Stomach (tissue), 9 donors: ENCODE data around the gene TPRG1L. TPM values are rescaled to one million over a fixed set of nuclear protein-coding genes. Genes with fewer than 3 reads are reported as not detected.

Experiments used
- DNase-seq, 2 donors: peaks; one replicate each; pipeline versions ENCODE4 v3.0.0 to v3.0.0-alpha.2; 2013 to 2019
- H3K27ac ChIP-seq, 5 donors: fragments of 200-600 bp in 4 of 5; sonication (generic) in 4 of 5; one replicate each; pipeline ENCODE4 v1.5.1; 2013 to 2019; ENCODE audit warnings: mild to moderate bottlenecking in 1 of 5, moderate library complexity in 1 of 5
- H3K27me3 ChIP-seq, 3 donors: fragments of 200-600 bp; sonication (generic); one replicate each; pipeline ENCODE4 v1.5.1; 2017 to 2019; ENCODE audit warnings: mixed run types in 1 of 3
- H3K36me3 ChIP-seq, 4 donors: fragments of 200-600 bp; sonication (generic); 1 replicate in 3 of 4; 2 replicates in 1 of 4; pipeline ENCODE4 v1.5.1; 2016 to 2019
- H3K4me1 ChIP-seq, 4 donors: fragments of 200-600 bp; sonication (generic); one replicate each; pipeline ENCODE4 v1.5.1; 2016 to 2019
- H3K4me3 ChIP-seq, 4 donors: fragments of 200-600 bp; sonication (generic) in 3 of 4; one replicate each; pipeline ENCODE4 v1.5.1; 2016 to 2019; ENCODE audit warnings: mild to moderate bottlenecking in 1 of 4
- H3K9me3 ChIP-seq, 4 donors: fragments of 200-600 bp; sonication (generic); one replicate each; pipeline ENCODE4 v1.5.1; 2016 to 2019
- EP300 ChIP-seq: sonication (generic); formaldehyde crosslinking; IDR thresholded peaks from one replicate; pipeline ENCODE4 v1.6.1; 2017; ENCODE audit warnings: antibody characterized with exemption
- POLR2A ChIP-seq, 4 donors: fragments of 450-650 bp; IDR thresholded peaks; one replicate each; pipeline ENCODE4 v1.6.1; 2016; ENCODE audit warnings: antibody characterized with exemption in 4 of 4, control low read depth in 2 of 4, mild to moderate bottlenecking in 1 of 4, moderate library complexity in 1 of 4
- POLR2AphosphoS5 ChIP-seq, 3 donors: sonication (generic); formaldehyde crosslinking; IDR thresholded peaks; one replicate each; pipeline ENCODE4 v1.6.1; 2016; ENCODE audit warnings: antibody characterized with exemption in 3 of 3
- WGBS, 5 donors: extraction: QIAGEN DNeasy Blood & Tissue Kit in 3 of 5; methylation state at CpG; one replicate each; pipeline versions ENCODE4 v1.1.5 to v1.1.7; 2013 to 2018; 5-methylcytosine and 5-hydroxymethylcytosine counted together
- intact Hi-C: fragments of 100-400 bp; cut with DNase I; formaldehyde crosslinking; loops from one replicate; pipeline ENCODE4 v1.15.1; 2023; ENCODE audit warnings: low total_unique reads
- polyA plus RNA-seq, 3 donors: library from polyadenylated mRNA; stranded (reverse); fragments of 200-250 nt; gene quantifications; one replicate each; pipeline ENCODE4 v1.2.3, GENCODE V29; 2013
- total RNA-seq, 5 donors: library from RNA; depleted of rRNA; stranded (reverse); fragments of >200 nt; gene quantifications; one replicate each; pipeline versions ENCODE4 v1.1.0 to v1.2.3, GENCODE V29; 2014 to 2016
- TF ChIP-seq, protein P1 (sequence below), 7 experiments: fragments of 450-650 bp in 4 of 7; fragments of 200-600 bp in 3 of 7; sonication (generic) in 3 of 7; IDR thresholded peaks; one replicate each; pipeline ENCODE4 v1.5.1; 2016 to 2019; ENCODE audit warnings: antibody characterized with exemption in 7 of 7, control low read depth in 2 of 7, mild to moderate bottlenecking in 1 of 7
- donor health status: healthy with polysubstance abuse.
- donor health status: Bipolar disorder and iron deficiency.
- donor health status: healthy.

Gene TPRG1L
- total and polyA plus RNA-seq, 8 donors = 21.6 to 60.0 (median 30.4) TPM

DNA sequence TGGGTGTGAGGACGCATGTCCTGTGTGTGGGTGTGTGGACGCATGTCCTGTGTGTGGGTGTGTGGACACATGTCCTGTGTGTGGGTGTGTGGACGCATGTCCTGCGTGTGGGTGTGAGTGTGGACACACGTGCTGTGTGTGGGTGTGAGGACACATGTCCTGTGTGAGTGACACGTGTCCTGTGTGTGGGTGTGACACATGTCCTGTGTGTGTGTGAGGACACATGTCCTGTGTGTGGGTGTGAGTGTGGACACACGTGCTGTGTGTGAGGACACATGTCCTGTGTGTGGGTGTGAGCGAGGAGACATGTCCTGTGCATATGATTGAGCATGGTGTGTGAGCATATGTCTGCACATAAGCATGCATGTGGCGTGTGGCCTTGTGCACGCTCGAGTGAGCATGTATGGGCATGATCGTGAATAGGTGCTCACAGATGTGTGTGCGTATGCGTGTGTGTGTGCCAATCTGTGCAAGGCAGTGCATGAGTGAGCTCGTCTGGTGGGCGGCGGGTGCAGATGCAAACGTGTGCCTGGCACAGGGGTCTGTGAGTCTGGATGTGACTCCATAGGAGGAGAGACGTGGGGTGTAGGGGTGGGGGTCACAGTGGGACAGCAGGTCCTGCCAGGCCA is 38.8 kb upstream of the TPRG1L start:
- Histone ChIP-seq H3K4me3 (no peak overlapping the region), H3K4me1 (peaks cover 0 to 10% (median 4%) of the 10 kb centered on the region in 4 donors), H3K36me3 (no peaks in the 10 kb centered on the region), H3K27ac (no peak overlapping the region), H3K9me3 (no peaks in the 10 kb centered on the region), H3K27me3 (peaks cover 0 to 25% (median 0%) of the 10 kb centered on the region in 3 donors)
- DNase-seq = no peak
- 86 to 91% (median 91%) methylated on average over 19 of the region's 19 CpGs for WGBS, 5 donors
- intact Hi-C loops = no loop called here
- no peak for TF ChIP-seq POLR2AphosphoS5 (IDR thresholded peaks at IDR 0.05)
- no peak for TF ChIP-seq EP300
- TF ChIP-seq, protein P1, sequence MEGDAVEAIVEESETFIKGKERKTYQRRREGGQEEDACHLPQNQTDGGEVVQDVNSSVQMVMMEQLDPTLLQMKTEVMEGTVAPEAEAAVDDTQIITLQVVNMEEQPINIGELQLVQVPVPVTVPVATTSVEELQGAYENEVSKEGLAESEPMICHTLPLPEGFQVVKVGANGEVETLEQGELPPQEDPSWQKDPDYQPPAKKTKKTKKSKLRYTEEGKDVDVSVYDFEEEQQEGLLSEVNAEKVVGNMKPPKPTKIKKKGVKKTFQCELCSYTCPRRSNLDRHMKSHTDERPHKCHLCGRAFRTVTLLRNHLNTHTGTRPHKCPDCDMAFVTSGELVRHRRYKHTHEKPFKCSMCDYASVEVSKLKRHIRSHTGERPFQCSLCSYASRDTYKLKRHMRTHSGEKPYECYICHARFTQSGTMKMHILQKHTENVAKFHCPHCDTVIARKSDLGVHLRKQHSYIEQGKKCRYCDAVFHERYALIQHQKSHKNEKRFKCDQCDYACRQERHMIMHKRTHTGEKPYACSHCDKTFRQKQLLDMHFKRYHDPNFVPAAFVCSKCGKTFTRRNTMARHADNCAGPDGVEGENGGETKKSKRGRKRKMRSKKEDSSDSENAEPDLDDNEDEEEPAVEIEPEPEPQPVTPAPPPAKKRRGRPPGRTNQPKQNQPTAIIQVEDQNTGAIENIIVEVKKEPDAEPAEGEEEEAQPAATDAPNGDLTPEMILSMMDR (IDR thresholded peaks at IDR 0.05) = no peak
- TF ChIP-seq POLR2A (IDR thresholded peaks at IDR 0.05) = no peak

GRCh38 chr1:3586986-3587759 is 37.6 kb upstream of the TPRG1L start:
- no peak overlapping the region for H3K4me3 ChIP-seq
- peaks cover 0 to 10% (median 4%) of the 10 kb centered on the region in 4 donors for H3K4me1 ChIP-seq
- 44 to 58% (median 54%) methylated on average over 24 of the region's 24 CpGs for WGBS, 5 donors
- H3K36me3 ChIP-seq = no peaks in the 10 kb centered on the region
- TF ChIP-seq EP300 (no peak), POLR2AphosphoS5 (IDR thresholded peaks at IDR 0.05) (peak in 1 of 3 donors; percentile 9)
- peaks cover 0 to 24% (median 0%) of the 10 kb centered on the region in 3 donors for H3K27me3 ChIP-seq
- H3K27ac ChIP-seq = no peak overlapping the region
- peak; percentile 52 to 70 for DNase-seq
- H3K9me3 ChIP-seq = no peaks in the 10 kb centered on the region
- intact Hi-C loops = no loop called here

DNA sequence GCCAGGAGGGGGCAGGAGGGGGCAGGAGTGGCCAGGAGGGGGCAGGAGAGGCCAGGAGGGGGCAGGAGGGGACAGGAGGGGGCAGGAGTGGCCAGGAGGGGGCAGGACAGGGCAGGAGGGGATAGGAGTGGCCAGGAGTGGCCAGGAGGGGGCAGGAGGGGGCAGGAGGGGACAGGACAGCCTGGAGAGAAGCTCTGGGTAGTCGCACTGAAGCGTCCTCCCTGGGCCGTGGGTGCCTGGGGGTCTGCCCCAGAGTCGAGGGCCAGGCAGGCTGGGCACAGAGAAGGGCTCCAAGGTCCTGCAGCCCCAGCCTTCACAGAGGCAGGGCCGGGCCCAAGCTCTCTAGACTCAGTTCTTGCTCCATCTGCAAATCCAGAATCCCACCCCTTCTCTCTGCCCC is 36.4 kb upstream of the TPRG1L start:
- 77 to 94% (median 83%) methylated on average over 1 to 5 of the region's 5 CpGs for WGBS, 5 donors

GRCh38 chr1:3590139-3590763 is 34.6 kb upstream of the TPRG1L start:
- H3K9me3 ChIP-seq = no peaks in the 10 kb centered on the region
- no peak overlapping the region for H3K27ac ChIP-seq
- WGBS, 5 donors = 29 to 51% (median 48%) methylated on average over 18 to 27 of the region's 27 CpGs
- DNase-seq = peak; percentile 31 to 79
- H3K4me3 ChIP-seq = no peak overlapping the region
- H3K27me3 ChIP-seq = peaks cover 0 to 22% (median 0%) of the 10 kb centered on the region in 3 donors
- TF ChIP-seq EP300 = no peak
- peaks cover 0 to 10% (median 4%) of the 10 kb centered on the region in 4 donors for H3K4me1 ChIP-seq
- no peaks in the 10 kb centered on the region for H3K36me3 ChIP-seq
- intact Hi-C loops = no loop called here

More for the DNA sequence above, 36.4 kb upstream of the TPRG1L start:
- intact Hi-C loops = no loop called here
- TF ChIP-seq POLR2AphosphoS5 (IDR thresholded peaks at IDR 0.05) (no peak), POLR2A (IDR thresholded peaks at IDR 0.05) (no peak), EP300 (no peak)
- TF ChIP-seq, protein P1 (IDR thresholded peaks at IDR 0.05) = no peak
- Histone ChIP-seq H3K4me3 (no peak overlapping the region), H3K27me3 (peaks cover 0 to 22% (median 0%) of the 10 kb centered on the region in 3 donors), H3K27ac (no peak overlapping the region), H3K36me3 (no peaks in the 10 kb centered on the region), H3K4me1 (peaks cover 0 to 10% (median 4%) of the 10 kb centered on the region in 4 donors), H3K9me3 (no peaks in the 10 kb centered on the region)
- no peak for DNase-seq
